GM23248 (cell line): Measurements from ENCODE around the gene GABPB2. TPM values are rescaled to one million over a fixed set of nuclear protein-coding genes. Genes with fewer than 3 reads are reported as not detected.
A peak's percentile ranks its signal among the peaks of the same experiment; 100 is the strongest.

ENCODE experiments used
- DNase-seq: peaks from one replicate; pipeline ENCODE4 v3.0.0-alpha.2; 2015
- H2AFZ ChIP-seq: fragments of 200-600 bp; sonication (generic); 2 replicates; pipeline ENCODE4 v1.6.1; 2016; ENCODE audit warnings: antibody characterized with exemption
- H3F3A ChIP-seq: fragments of 200-600 bp; sonication (generic); 2 replicates; pipeline ENCODE4 v1.6.1; 2016; ENCODE audit warnings: mild to moderate bottlenecking, antibody characterized with exemption, mixed run types; ENCODE audit not compliant: insufficient read depth
- H3K27ac ChIP-seq: fragments of 200-600 bp; sonication (generic); 2 replicates; pipeline ENCODE4 v1.5.1; 2016; ENCODE audit warnings: mild to moderate bottlenecking
- H3K27me3 ChIP-seq: fragments of 200-600 bp; sonication (generic); replicated peaks from 2 replicates; pipeline ENCODE4 v1.6.1; 2016; ENCODE audit warnings: mild to moderate bottlenecking; ENCODE audit not compliant: insufficient read depth
- H3K36me3 ChIP-seq: fragments of 200-600 bp; sonication (generic); 2 replicates; pipeline ENCODE4 v1.6.1; 2016; ENCODE audit warnings: low read depth, mild to moderate bottlenecking
- H3K4me1 ChIP-seq: fragments of 200-600 bp; sonication (generic); 2 replicates; pipeline ENCODE4 v1.6.1; 2016; ENCODE audit warnings: mild to moderate bottlenecking; ENCODE audit not compliant: insufficient read depth
- H3K4me2 ChIP-seq: fragments of 200-600 bp; sonication (generic); one replicate; pipeline ENCODE4 v1.6.1; 2016; ENCODE audit warnings: mild to moderate bottlenecking; ENCODE audit not compliant: unreplicated experiment
- H3K4me3 ChIP-seq: fragments of 200-600 bp; sonication (generic); 2 replicates; pipeline ENCODE4 v1.5.1; 2016; ENCODE audit warnings: mild to moderate bottlenecking
- H3K79me2 ChIP-seq: fragments of 200-600 bp; sonication (generic); 2 replicates; pipeline ENCODE4 v1.6.1; 2016; ENCODE audit warnings: mild to moderate bottlenecking; ENCODE audit not compliant: insufficient read depth
- H3K9ac ChIP-seq: fragments of 200-600 bp; sonication (generic); 2 replicates; pipeline ENCODE4 v1.6.1; 2016; ENCODE audit warnings: mild to moderate bottlenecking
- H3K9me2 ChIP-seq: fragments of 200-600 bp; sonication (generic); 2 replicates; pipeline ENCODE4 v1.6.1; 2016; ENCODE audit warnings: mixed run types, mild to moderate bottlenecking, moderate library complexity; ENCODE audit not compliant: insufficient read depth
- H3K9me3 ChIP-seq: fragments of 200-600 bp; sonication (generic); one replicate; pipeline ENCODE4 v1.6.1; 2017; ENCODE audit warnings: low read depth
- H4K20me1 ChIP-seq: fragments of 200-600 bp; sonication (generic); 2 replicates; pipeline ENCODE4 v1.6.0; 2016; ENCODE audit not compliant: insufficient read depth
- EZH2 ChIP-seq: fragments of 200-600 bp; sonication (generic); IDR thresholded peaks from 2 replicates; pipeline ENCODE4 v1.6.1; 2018; ENCODE audit warnings: antibody characterized with exemption, mild to moderate bottlenecking; ENCODE audit not compliant: insufficient read depth, poor library complexity, severe bottlenecking
- EZH2phosphoT487 ChIP-seq: fragments of 200-600 bp; sonication (generic); IDR thresholded peaks from 2 replicates; pipeline ENCODE4 v1.6.1; 2018; ENCODE audit warnings: antibody characterized with exemption, moderate library complexity, mild to moderate bottlenecking, low read depth; ENCODE audit not compliant: insufficient read depth
- WGBS, 2 experiments: methylation state at CpG; one replicate each; pipeline ENCODE4 v1.1.6; 2015 to 2017; ENCODE audit warnings: low lambda C conversion rate in 2 of 2, low coverage in 1 of 2; ENCODE audit errors: missing lambda C conversion rate in 2 of 2; 5-methylcytosine and 5-hydroxymethylcytosine counted together
- in situ Hi-C: fragments of 300-500 bp; cut with MboI; formaldehyde crosslinking; loops from 2 replicates; pipeline ENCODE4 v1.15.0; 2020
- polyA plus RNA-seq: library from polyadenylated mRNA; unstranded; fragments of >200 nt; fragmentation: Nextera tagmentation; extraction: Ambion mirVana; gene quantifications from 2 replicates; pipeline ENCODE4 v1.2.1, GENCODE V29; 2016
- total RNA-seq: library from RNA; depleted of rRNA; stranded (reverse); fragments of >200 nt; shearing (Covaris generic); gene quantifications from 2 replicates; pipeline ENCODE4 v1.2.3, GENCODE V29; 2014

Gene GABPB2
- total and polyA plus RNA-seq, 2 experiments from 2014 or later, result 7.4 to 14.7 TPM

DNA sequence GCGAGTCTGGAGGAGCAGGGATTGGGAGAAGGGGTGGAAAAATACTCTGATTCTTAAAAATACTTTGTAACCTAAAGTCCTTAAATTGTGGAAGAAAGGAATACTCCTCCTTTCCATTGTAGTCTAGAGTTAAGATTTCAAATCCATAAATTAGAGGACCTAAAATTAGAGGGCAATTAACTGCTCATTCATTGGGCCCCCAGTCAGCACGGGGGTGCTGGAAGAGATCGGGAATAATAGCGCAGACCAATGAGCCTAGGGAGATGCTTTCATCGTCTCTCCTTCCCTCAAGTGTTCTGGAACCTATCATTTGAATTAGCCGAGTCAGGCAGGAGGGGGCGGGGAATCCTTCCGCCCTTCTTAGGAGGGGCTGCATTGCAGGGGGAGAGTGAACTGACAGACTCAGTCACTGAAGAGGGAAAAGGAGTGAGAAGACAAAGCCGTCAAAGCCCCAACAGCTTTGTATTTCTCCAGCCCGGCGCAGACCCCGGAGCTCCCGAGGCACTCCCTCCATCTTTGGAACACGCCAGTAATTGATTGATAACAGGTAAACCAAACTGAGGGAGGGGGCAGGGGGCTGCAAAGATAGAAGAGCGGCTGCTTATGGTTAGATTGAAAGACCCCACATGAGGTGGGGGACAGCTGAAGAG lies 10.4 kb upstream of the GABPB2 start, which contains the start of gene MLLT11:
Gene MLLT11 (plus strand): TSS at position 391 of the 650 bp plus-strand sequence. CDS start 6,828 bp downstream, outside the sequence.
- no peaks in the 10 kb centered on the region for H3K27me3 ChIP-seq
- peak within 1 kb of the TSS; percentile 74 for H3K27ac ChIP-seq
- peak within 1 kb of the TSS; percentile 90 for H3K4me3 ChIP-seq
- WGBS, 2 experiments, result 1 to 2% methylated on average over 14 to 15 of the region's 15 CpGs
- DNase-seq, result peak; percentile 72
- TF ChIP-seq EZH2 (no peak), EZH2phosphoT487 (no peak)
- peak within 1 kb of the TSS; percentile 97 for H3K4me2 ChIP-seq
- peak within 1 kb of the TSS; percentile 92 for H3K9ac ChIP-seq
- H4K20me1 ChIP-seq, result peaks cover 4% of the 10 kb centered on the region; the same call in 1 of the 2 replicates
- H3K36me3 ChIP-seq, result peaks cover 8% of the 10 kb centered on the region; the same call in 1 of the 2 replicates
- H3K79me2 ChIP-seq, result peaks cover 91% of the 10 kb centered on the region
- peak within 1 kb of the TSS; percentile 91 for H2AFZ ChIP-seq
- H3K9me3 ChIP-seq, result no peaks in the 10 kb centered on the region
- peaks cover 21% of the 10 kb centered on the region for H3F3A ChIP-seq
- no peaks in the 10 kb centered on the region for H3K9me2 ChIP-seq
- in situ Hi-C loops, result no loop called here
- H3K4me1 ChIP-seq, result peaks cover 46% of the 10 kb centered on the region

DNA sequence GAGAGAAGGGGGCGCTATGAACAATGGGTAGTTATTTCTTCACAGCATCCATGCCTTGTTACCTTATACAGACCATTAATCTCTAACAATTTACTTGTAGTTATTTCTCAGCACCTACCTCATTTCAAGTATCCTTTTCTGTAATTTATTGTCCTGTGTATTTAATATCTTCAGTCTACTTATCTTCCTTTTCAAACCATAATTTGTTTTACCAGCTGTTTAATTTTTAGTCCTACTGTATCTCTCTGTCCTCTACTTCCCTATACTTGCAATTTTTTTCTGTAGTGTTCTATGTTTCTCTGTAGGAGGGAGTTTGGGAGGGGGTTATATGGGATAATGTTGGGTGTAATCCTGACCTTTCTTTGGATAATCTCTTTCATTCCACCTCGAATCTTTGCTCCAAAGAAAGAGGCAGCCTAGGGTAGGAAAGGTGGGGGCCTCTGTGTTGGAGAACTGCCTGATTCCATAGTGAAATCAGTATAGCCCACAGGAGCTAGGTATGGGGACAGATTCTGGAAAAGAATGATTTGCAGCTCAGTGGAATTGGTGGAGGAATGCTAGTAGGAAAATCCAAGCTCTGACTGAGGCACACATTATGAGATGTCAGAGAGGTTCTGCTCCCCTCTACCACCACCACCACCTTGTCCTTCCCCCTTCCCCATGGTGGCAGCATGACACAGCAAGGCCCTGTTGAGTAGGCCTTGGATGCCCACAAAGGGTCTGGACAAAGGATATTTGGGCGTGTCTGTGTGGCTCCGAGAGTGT lies 9.7 kb upstream of the GABPB2 start:
- H3K79me2 ChIP-seq, result peaks cover 91% of the 10 kb centered on the region
- TF ChIP-seq EZH2 (no peak), EZH2phosphoT487 (no peak)
- H4K20me1 ChIP-seq, result peaks cover 4% of the 10 kb centered on the region; the same call in 1 of the 2 replicates
- WGBS, 2 experiments, result 73 to 75% methylated on average over 4 of the region's 4 CpGs
- no peaks in the 10 kb centered on the region for H3K9me2 ChIP-seq
- H3K27ac ChIP-seq, result peak overlapping the region; percentile 74
- peaks cover 43% of the 10 kb centered on the region for H3K4me1 ChIP-seq
- H3K36me3 ChIP-seq, result 0 out of 2 replicates have a peak, but pooled peaks cover 2% of the 10 kb centered on the region
- in situ Hi-C loops, result no loop called here
- H3K9ac ChIP-seq, result peak overlapping the region; percentile 92
- H3K4me2 ChIP-seq, result peak overlapping the region; percentile 97
- peak overlapping the region; percentile 90 for H3K4me3 ChIP-seq
- DNase-seq, result no peak
- H3F3A ChIP-seq, result peaks cover 16% of the 10 kb centered on the region
- H3K27me3 ChIP-seq, result no peaks in the 10 kb centered on the region
- H2AFZ ChIP-seq, result peak overlapping the region; percentile 91
- no peaks in the 10 kb centered on the region for H3K9me3 ChIP-seq

DNA sequence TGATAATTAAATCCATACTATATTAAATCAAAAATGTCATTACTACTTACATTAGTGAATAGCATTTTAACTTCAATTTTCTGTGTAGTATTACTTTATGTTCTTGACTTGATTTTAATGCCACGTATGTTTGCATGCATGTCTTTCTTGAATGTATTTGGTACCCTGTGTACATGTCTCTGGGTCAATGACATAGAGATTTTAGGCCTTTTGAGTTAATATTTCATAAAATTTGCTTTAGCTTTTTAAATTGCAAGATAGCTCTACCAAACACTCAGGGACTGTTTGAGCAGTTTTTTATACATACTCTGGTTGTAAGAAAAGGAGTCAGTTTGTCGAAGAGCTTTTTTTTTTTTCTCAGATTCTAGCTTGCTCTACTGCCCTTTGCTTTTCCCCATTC lies 8.9 kb upstream of the GABPB2 start:
- Histone ChIP-seq H3F3A (peaks cover 16% of the 10 kb centered on the region), H3K4me1 (peaks cover 34% of the 10 kb centered on the region), H3K4me3 (no peak overlapping the region), H3K79me2 (peaks cover 89% of the 10 kb centered on the region), H3K9me2 (no peaks in the 10 kb centered on the region), H3K4me2 (no peak overlapping the region), H3K27ac (peak overlapping the region; percentile 100; the same call in 1 of the 2 replicates), H4K20me1 (0 out of 2 replicates have a peak, but pooled peaks cover 3% of the 10 kb centered on the region), H3K36me3 (no peaks in the 10 kb centered on the region), H3K9ac (no peak overlapping the region), H2AFZ (no peak overlapping the region), H3K27me3 (no peaks in the 10 kb centered on the region), H3K9me3 (no peaks in the 10 kb centered on the region)
- in situ Hi-C loops, result no loop called here
- WGBS, 2 experiments, result 94 to 100% methylated on average over 2 of the region's 2 CpGs
- DNase-seq, result no peak
- no peak for TF ChIP-seq EZH2
- no peak for TF ChIP-seq EZH2phosphoT487

DNA sequence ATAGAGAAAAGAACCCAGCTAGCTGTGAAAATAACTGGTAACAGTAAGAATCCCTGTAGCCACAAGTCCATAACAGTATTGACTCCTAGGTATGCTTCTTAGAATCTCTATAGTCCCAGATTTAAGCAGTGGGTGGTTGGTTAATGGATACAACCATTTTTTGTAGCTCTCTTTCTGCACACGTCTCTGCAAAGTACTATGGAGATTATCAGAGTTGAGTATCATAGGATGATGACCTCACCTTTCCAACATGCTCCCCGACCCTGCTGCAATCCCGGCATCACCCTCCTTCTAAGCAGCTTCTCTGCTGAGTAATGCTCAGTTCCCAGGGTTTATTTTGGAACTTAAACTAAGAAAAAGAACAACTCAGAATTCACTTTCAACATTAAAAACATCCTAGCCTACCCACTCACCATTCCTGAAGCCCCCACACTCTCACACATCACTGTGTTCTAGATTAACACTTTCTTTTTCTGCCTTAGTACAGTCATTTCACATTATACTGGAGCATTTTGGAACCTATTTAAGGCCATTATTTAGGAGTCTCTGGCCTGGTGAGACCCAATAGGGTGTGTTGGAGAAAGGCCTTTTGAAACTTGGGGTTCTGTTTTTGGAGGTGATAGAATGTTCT lies 7.7 kb upstream of the GABPB2 start:
- Histone ChIP-seq H3K27ac (peak overlapping the region; percentile 100), H3K9me3 (no peaks in the 10 kb centered on the region), H3K79me2 (peaks cover 88% of the 10 kb centered on the region), H3K9ac (peak overlapping the region; percentile 85), H3K4me2 (peak overlapping the region; percentile 72), H3K36me3 (no peaks in the 10 kb centered on the region), H3F3A (peaks cover 16% of the 10 kb centered on the region), H4K20me1 (no peaks in the 10 kb centered on the region), H3K4me3 (peak overlapping the region; percentile 54), H2AFZ (peak overlapping the region; percentile 78; the same call in 1 of the 2 replicates), H3K9me2 (no peaks in the 10 kb centered on the region), H3K27me3 (no peaks in the 10 kb centered on the region), H3K4me1 (peaks cover 23% of the 10 kb centered on the region)
- 2 to 3% methylated on average over 3 of the region's 3 CpGs for WGBS, 2 experiments
- no peak for TF ChIP-seq EZH2phosphoT487
- DNase-seq, result peak; percentile 97
- in situ Hi-C loops, result no loop called here
